WTC11 (cell line): ENCODE measurements around the gene PLCB3. TPM values are rescaled to one million over a fixed set of nuclear protein-coding genes. Genes with fewer than 3 reads are reported as not detected.
A peak's percentile ranks its signal among the peaks of the same experiment; 100 is the strongest.

ENCODE experiments used
- ATAC-seq: fragments of 200-7000 bp; cut with Tn5 transposase; 2 replicates; pipeline ENCODE4 v1.10.0; 2021; ENCODE audit warnings: mild to moderate bottlenecking, moderate library complexity
- CTCF ChIA-PET: fragments of 300-600 bp; sonication (Branson Sonifier 250); formaldehyde crosslinking; loops from one replicate; lab custom pipeline; 2021; ENCODE audit warnings: antibody characterized with exemption; lab: Charles Lee
- POLR2A ChIA-PET: fragments of 350-600 bp; sonication (Branson Sonifier 250); formaldehyde crosslinking; loops from one replicate; lab custom pipeline; 2021; ENCODE audit warnings: antibody characterized with exemption; lab: Charles Lee
- DNase-seq: peaks from one replicate; pipeline ENCODE4 v3.0.0; 2021; ENCODE audit warnings: low spot score
- H3K27ac Mint-ChIP-seq: 2 replicates; pipeline ENCODE4 v1.8.0; 2021; ENCODE audit warnings: mixed read lengths
- H3K27me3 Mint-ChIP-seq: 2 replicates; pipeline ENCODE4 v1.8.0; 2021; ENCODE audit warnings: low read depth, mild to moderate bottlenecking, moderate library complexity, mixed read lengths
- H3K36me3 Mint-ChIP-seq: 2 replicates; pipeline ENCODE4 v1.8.0; 2021; ENCODE audit warnings: mixed read lengths
- H3K4me1 Mint-ChIP-seq: 2 replicates; pipeline ENCODE4 v1.8.0; 2022; ENCODE audit warnings: mixed read lengths
- H3K4me3 Mint-ChIP-seq: 2 replicates; pipeline ENCODE4 v1.8.0; 2021; ENCODE audit warnings: mild to moderate bottlenecking, moderate library complexity, mixed read lengths
- H3K9me3 Mint-ChIP-seq: 2 replicates; pipeline ENCODE4 v1.8.0; 2021; ENCODE audit warnings: mixed read lengths
- CREB1 ChIP-seq: sonication (generic); formaldehyde crosslinking; IDR thresholded peaks from 2 replicates; pipeline ENCODE4 v1.8.0; 2023; ENCODE audit warnings: mild to moderate bottlenecking, missing genetic modification reagents
- ERG ChIP-seq: fragments of 250-450 bp; sonication (Bioruptor Pico); IDR thresholded peaks from 2 replicates; pipeline ENCODE4 v1.8.0; 2021; ENCODE audit warnings: mild to moderate bottlenecking
- FOXK1 ChIP-seq: sonication (generic); formaldehyde crosslinking; IDR thresholded peaks from 2 replicates; pipeline ENCODE4 v1.8.0; 2022; ENCODE audit warnings: mild to moderate bottlenecking, moderate library complexity, missing genetic modification reagents
- NFATC4 ChIP-seq: fragments of 250-450 bp; sonication (Bioruptor Pico); IDR thresholded peaks from 2 replicates; pipeline ENCODE4 v1.9.0; 2021; ENCODE audit warnings: mild to moderate bottlenecking
- PRDM15 ChIP-seq: sonication (generic); formaldehyde crosslinking; IDR thresholded peaks from 2 replicates; pipeline ENCODE4 v1.8.0; 2022; ENCODE audit warnings: missing genetic modification reagents
- SOX15 ChIP-seq: fragments of 250-450 bp; sonication (Bioruptor Pico); IDR thresholded peaks from 2 replicates; pipeline ENCODE4 v1.9.0; 2021; ENCODE audit warnings: mild to moderate bottlenecking
- TCF7 ChIP-seq: sonication (generic); formaldehyde crosslinking; IDR thresholded peaks from 2 replicates; pipeline ENCODE4 v1.8.0; 2022; ENCODE audit warnings: mild to moderate bottlenecking, low read depth, missing genetic modification reagents, moderate library complexity
- TEAD1 ChIP-seq: sonication (generic); formaldehyde crosslinking; IDR thresholded peaks from 2 replicates; pipeline ENCODE4 v1.8.0; 2022; ENCODE audit warnings: mild to moderate bottlenecking, missing genetic modification reagents
- USF1 ChIP-seq: sonication (generic); formaldehyde crosslinking; IDR thresholded peaks from 2 replicates; pipeline ENCODE4 v1.8.0; 2022; ENCODE audit warnings: mild to moderate bottlenecking, missing genetic modification reagents
- ZNF396 ChIP-seq: fragments of 250-450 bp; sonication (Bioruptor Pico); IDR thresholded peaks from 2 replicates; pipeline ENCODE4 v1.8.0; 2021; ENCODE audit warnings: mild to moderate bottlenecking, moderate library complexity, borderline replicate concordance
- total RNA-seq: library from RNA; stranded (reverse); gene quantifications from 3 replicates; pipeline ENCODE4 v1.2.3, GENCODE V29; 2021

The PLCB3 gene
- total RNA-seq, 1 experiment from 2014 or later: 97.4 TPM

GRCh38 chr11:64289002-64289564 lies 37.8 kb downstream of the PLCB3 start (continued):
- no peak for TF ChIP-seq USF1 (CRISPR knock-in tag)
- no peak for TF ChIP-seq FOXK1

GRCh38 chr11:64290352-64291261 lies 39.3 kb downstream of the PLCB3 start:
- no peak overlapping the region for H3K27ac Mint-ChIP-seq
- no peaks in the 10 kb centered on the region for H3K9me3 Mint-ChIP-seq
- no peak for DNase-seq
- TF ChIP-seq PRDM15 (CRISPR knock-in tag) (peak; percentile 87), NFATC4 (no peak)
- TF ChIP-seq, all 79 proteins: peak for 1
- Mint-ChIP-seq H3K36me3 (no peaks in the 10 kb centered on the region), H3K4me1 (peaks cover 12% of the 10 kb centered on the region), H3K4me3 (peak overlapping the region; percentile 66), H3K27me3 (peaks cover 64% of the 10 kb centered on the region)
- CTCF ChIA-PET: interaction anchor here (1.0 to 12.5 kb wide), 3 partner anchors 11 to 64 kb away, joined by 3 to 151 read pairs (median 4); partner anchors contain the start of gene ESRRA
- POLR2A ChIA-PET: interaction anchor here (0.6 kb wide), 1 partner anchor 19 kb away, joined by 3 read pairs; no protein-coding TSS in a partner anchor
- peak; percentile 6; the same call in 1 of the 2 replicates for ATAC-seq

GRCh38 chr11:64291262-64291751 lies 40.0 kb downstream of the PLCB3 start, which contains the start of gene KCNK4:
Gene KCNK4, plus strand, starts transcription at chr11:64291302. Its CDS starts 1,717 bp downstream, at chr11:64293019.
- peak within 1 kb of the TSS; percentile 66 for H3K4me3 Mint-ChIP-seq
- peak; percentile 59 for TF ChIP-seq PRDM15 (CRISPR knock-in tag)
- no peak for TF ChIP-seq TEAD1 (CRISPR knock-in tag)
- TF ChIP-seq ERG (CRISPR knock-in tag): no peak
- TF ChIP-seq ZNF396 (CRISPR knock-in tag): no peak
- no peak for TF ChIP-seq TCF7
- TF ChIP-seq SOX15 (CRISPR knock-in tag): no peak
- no peak for TF ChIP-seq CREB1 (CRISPR knock-in tag)
- ChIA-PET POLR2A (no interaction called here), CTCF (interaction anchor here (1.0 to 12.5 kb wide), 3 partner anchors 12 to 64 kb away, joined by 3 to 151 read pairs (median 4); partner anchors contain the start of gene ESRRA)
- peaks cover 71% of the 10 kb centered on the region for H3K27me3 Mint-ChIP-seq
- H3K4me1 Mint-ChIP-seq: peaks cover 10% of the 10 kb centered on the region
- ATAC-seq: peak; percentile 50
- no peak for DNase-seq
- H3K27ac Mint-ChIP-seq: no peak within 1 kb of the TSS
- no peaks in the 10 kb centered on the region for H3K36me3 Mint-ChIP-seq
- H3K9me3 Mint-ChIP-seq: no peaks in the 10 kb centered on the region
